ENCODE results near the gene CAMTA1.

Gene CAMTA1

GRCh38 chr1:7285856-7286454, 500.7 kb downstream of the CAMTA1 start:
- no peak for DNase-seq
- ATAC-seq: no peak

- no peak for DNase-seq
- no peak for ATAC-seq
Measured at GRCh38 chr1:7287013-7287412, 501.8 kb downstream of the CAMTA1 start.

- no peak for ATAC-seq
- DNase-seq: no peak
Measured at GRCh38 chr1:7288992-7289391, 503.7 kb downstream of the CAMTA1 start.

GRCh38 chr1:7289694-7290093, 504.4 kb downstream of the CAMTA1 start:
- DNase-seq (no peak), ATAC-seq (no peak)

GRCh38 chr1:7290971-7291970, 506.0 kb downstream of the CAMTA1 start:
- DNase-seq: no peak
- no peak for ATAC-seq

GRCh38 chr1:7292036-7292681, 506.9 kb downstream of the CAMTA1 start:
- ATAC-seq (no peak), DNase-seq (no peak)

GRCh38 chr1:7292714-7293419, 507.6 kb downstream of the CAMTA1 start:
- no peak for ATAC-seq
- no peak for DNase-seq

- ATAC-seq (no peak), DNase-seq (no peak)
Measured at GRCh38 chr1:7293702-7294629, 508.7 kb downstream of the CAMTA1 start.

GRCh38 chr1:7294636-7295035, 509.4 kb downstream of the CAMTA1 start:
- DNase-seq: no peak
- no peak for ATAC-seq

GRCh38 chr1:7295946-7296345, 510.7 kb downstream of the CAMTA1 start:
- ATAC-seq: no peak
- no peak for DNase-seq

GRCh38 chr1:7296968-7297367, 511.7 kb downstream of the CAMTA1 start:
- DNase-seq: no peak
- ATAC-seq: no peak

- ATAC-seq (no peak), DNase-seq (no peak)
Measured at GRCh38 chr1:7298145-7298544, 512.9 kb downstream of the CAMTA1 start.

- DNase-seq (no peak), ATAC-seq (no peak)
Measured at GRCh38 chr1:7298749-7299151, 513.5 kb downstream of the CAMTA1 start.

- ATAC-seq (no peak), DNase-seq (no peak)
Measured at GRCh38 chr1:7299329-7299799, 514.1 kb downstream of the CAMTA1 start.

- no peak for DNase-seq
Measured at GRCh38 chr1:7299994-7300393, 514.7 kb downstream of the CAMTA1 start.

GRCh38 chr1:7300893-7301663, 515.8 kb downstream of the CAMTA1 start:
- no peak for ATAC-seq
- no peak for DNase-seq

More at GRCh38 chr1:7299994-7300393, 514.7 kb downstream of the CAMTA1 start:
- ATAC-seq: no peak

- ATAC-seq (no peak), DNase-seq (no peak)
Measured at GRCh38 chr1:7301664-7301981, 516.4 kb downstream of the CAMTA1 start.

GRCh38 chr1:7302126-7302525, 516.9 kb downstream of the CAMTA1 start:
- ATAC-seq: no peak

GRCh38 chr1:7302873-7303272, 517.6 kb downstream of the CAMTA1 start:
- DNase-seq: no peak
- no peak for ATAC-seq

More at GRCh38 chr1:7302126-7302525, 516.9 kb downstream of the CAMTA1 start:
- no peak for DNase-seq

GRCh38 chr1:7303554-7304317, 518.5 kb downstream of the CAMTA1 start:
- no peak for ATAC-seq
- no peak for DNase-seq
